K562 (cell line): ENCODE data around the gene WSCD2.

Source experiments
- BDP1 ChIP-seq: IDR thresholded peaks from 3 replicates; pipeline ENCODE4 v1.6.1; 2011; ENCODE audit not compliant: insufficient read length, insufficient read depth
- EZH2 ChIP-seq: IDR thresholded peaks from 2 replicates; pipeline ENCODE4 v1.6.1; 2012; ENCODE audit warnings: low read depth, mild to moderate bottlenecking, inconsistent platforms, low read length, borderline replicate concordance
- MYC ChIP-seq, 2 experiments: fragments of 250-450 bp in 1 of 2; sonication (Bioruptor Pico) in 1 of 2; IDR thresholded peaks; 2 replicates each; pipeline versions ENCODE4 v1.5.1 to v1.6.1; 2012 to 2021; ENCODE audit warnings: low read depth in 2 of 2, borderline replicate concordance in 1 of 2, improper control_type of control experiment in 1 of 2, low read length in 1 of 2, mild to moderate bottlenecking in 1 of 2, moderate library complexity in 1 of 2
- PRPF4 ChIP-seq: fragments of 200-400 bp; formaldehyde crosslinking; IDR thresholded peaks from one replicate; pipeline ENCODE4 v1.6.1; 2017; ENCODE audit warnings: low read length, low read depth, mild to moderate bottlenecking; ENCODE audit not compliant: insufficient read depth, poor library complexity, severe bottlenecking
- SMC3 ChIP-seq: conservative IDR thresholded peaks from 2 replicates; pipeline ENCODE4 v1.6.1; 2011; ENCODE audit warnings: low read depth, low read length, improper control_type of control experiment; ENCODE audit not compliant: insufficient read depth
- TGIF2 ChIP-seq: sonication (generic); formaldehyde crosslinking; IDR thresholded peaks from 2 replicates; pipeline ENCODE4 v1.8.1; 2022; ENCODE audit warnings: mild to moderate bottlenecking, missing genetic modification reagents, moderate library complexity
- ZNF311 ChIP-seq: fragments of 250-450 bp; sonication (Bioruptor Pico); IDR thresholded peaks from 2 replicates; pipeline ENCODE4 v1.4.0; 2020; ENCODE audit warnings: mild to moderate bottlenecking, moderate library complexity
- ZSCAN29 ChIP-seq: fragments of 450-650 bp; IDR thresholded peaks from 2 replicates; pipeline ENCODE4 v1.6.1; 2017
- TF ChIP-seq, protein P1 (sequence below), 3 experiments: IDR thresholded peaks in 2 of 3; conservative IDR thresholded peaks in 1 of 3; 2 replicates each; pipeline ENCODE4 v1.5.1; 2011 to 2012; ENCODE audit warnings: low read length in 3 of 3, mild to moderate bottlenecking in 3 of 3, control low read depth in 2 of 3, improper control_type of control experiment in 1 of 3, inconsistent platforms in 1 of 3, low read depth in 1 of 3, mixed read lengths in 1 of 3, moderate library complexity in 1 of 3; ENCODE audit not compliant: insufficient read depth in 2 of 3
- TF ChIP-seq, protein P2 (sequence below): sonication (generic); formaldehyde crosslinking; IDR thresholded peaks from 2 replicates; pipeline ENCODE4 v1.8.1; 2022; ENCODE audit warnings: missing genetic modification reagents
- TF ChIP-seq, protein P3 (sequence below): sonication (generic); formaldehyde crosslinking; IDR thresholded peaks from 2 replicates; pipeline ENCODE4 v1.8.0; 2022; ENCODE audit warnings: missing genetic modification reagents, mild to moderate bottlenecking, borderline replicate concordance
- TF ChIP-seq, protein P4 (sequence below): fragments of 450-650 bp; IDR thresholded peaks from 2 replicates; pipeline ENCODE4 v1.6.1; 2016; ENCODE audit warnings: low read depth

GRCh38 chr12:108120863-108121165 lies 8.3 kb upstream of the WSCD2 start:
- TF ChIP-seq EZH2 (no peak), SMC3 (no peak), MYC (IDR thresholded peaks at IDR 0.05; ENCODE audit: low read depth, low read length) (no peak), MYC (CRISPR knock-in tag; IDR thresholded peaks at IDR 0.05; ENCODE audit: borderline replicate concordance, low read depth) (no peak), BDP1 (no peak), ZNF311 (CRISPR knock-in tag) (no peak), PRPF4 (no peak), TGIF2 (CRISPR knock-in tag) (no peak), ZSCAN29 (no peak)
- TF ChIP-seq, protein P1, sequence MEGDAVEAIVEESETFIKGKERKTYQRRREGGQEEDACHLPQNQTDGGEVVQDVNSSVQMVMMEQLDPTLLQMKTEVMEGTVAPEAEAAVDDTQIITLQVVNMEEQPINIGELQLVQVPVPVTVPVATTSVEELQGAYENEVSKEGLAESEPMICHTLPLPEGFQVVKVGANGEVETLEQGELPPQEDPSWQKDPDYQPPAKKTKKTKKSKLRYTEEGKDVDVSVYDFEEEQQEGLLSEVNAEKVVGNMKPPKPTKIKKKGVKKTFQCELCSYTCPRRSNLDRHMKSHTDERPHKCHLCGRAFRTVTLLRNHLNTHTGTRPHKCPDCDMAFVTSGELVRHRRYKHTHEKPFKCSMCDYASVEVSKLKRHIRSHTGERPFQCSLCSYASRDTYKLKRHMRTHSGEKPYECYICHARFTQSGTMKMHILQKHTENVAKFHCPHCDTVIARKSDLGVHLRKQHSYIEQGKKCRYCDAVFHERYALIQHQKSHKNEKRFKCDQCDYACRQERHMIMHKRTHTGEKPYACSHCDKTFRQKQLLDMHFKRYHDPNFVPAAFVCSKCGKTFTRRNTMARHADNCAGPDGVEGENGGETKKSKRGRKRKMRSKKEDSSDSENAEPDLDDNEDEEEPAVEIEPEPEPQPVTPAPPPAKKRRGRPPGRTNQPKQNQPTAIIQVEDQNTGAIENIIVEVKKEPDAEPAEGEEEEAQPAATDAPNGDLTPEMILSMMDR (IDR thresholded peaks at IDR 0.05 in 2 of 3, conservative IDR thresholded peaks at IDR 0.05 in 1 of 3; ENCODE audit: insufficient read depth in 2 of 3, low read depth in 1 of 3, low read length in 3 of 3): no peak
- TF ChIP-seq, protein P2, sequence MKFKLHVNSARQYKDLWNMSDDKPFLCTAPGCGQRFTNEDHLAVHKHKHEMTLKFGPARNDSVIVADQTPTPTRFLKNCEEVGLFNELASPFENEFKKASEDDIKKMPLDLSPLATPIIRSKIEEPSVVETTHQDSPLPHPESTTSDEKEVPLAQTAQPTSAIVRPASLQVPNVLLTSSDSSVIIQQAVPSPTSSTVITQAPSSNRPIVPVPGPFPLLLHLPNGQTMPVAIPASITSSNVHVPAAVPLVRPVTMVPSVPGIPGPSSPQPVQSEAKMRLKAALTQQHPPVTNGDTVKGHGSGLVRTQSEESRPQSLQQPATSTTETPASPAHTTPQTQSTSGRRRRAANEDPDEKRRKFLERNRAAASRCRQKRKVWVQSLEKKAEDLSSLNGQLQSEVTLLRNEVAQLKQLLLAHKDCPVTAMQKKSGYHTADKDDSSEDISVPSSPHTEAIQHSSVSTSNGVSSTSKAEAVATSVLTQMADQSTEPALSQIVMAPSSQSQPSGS (CRISPR knock-in tag): no peak
- TF ChIP-seq, protein P3, sequence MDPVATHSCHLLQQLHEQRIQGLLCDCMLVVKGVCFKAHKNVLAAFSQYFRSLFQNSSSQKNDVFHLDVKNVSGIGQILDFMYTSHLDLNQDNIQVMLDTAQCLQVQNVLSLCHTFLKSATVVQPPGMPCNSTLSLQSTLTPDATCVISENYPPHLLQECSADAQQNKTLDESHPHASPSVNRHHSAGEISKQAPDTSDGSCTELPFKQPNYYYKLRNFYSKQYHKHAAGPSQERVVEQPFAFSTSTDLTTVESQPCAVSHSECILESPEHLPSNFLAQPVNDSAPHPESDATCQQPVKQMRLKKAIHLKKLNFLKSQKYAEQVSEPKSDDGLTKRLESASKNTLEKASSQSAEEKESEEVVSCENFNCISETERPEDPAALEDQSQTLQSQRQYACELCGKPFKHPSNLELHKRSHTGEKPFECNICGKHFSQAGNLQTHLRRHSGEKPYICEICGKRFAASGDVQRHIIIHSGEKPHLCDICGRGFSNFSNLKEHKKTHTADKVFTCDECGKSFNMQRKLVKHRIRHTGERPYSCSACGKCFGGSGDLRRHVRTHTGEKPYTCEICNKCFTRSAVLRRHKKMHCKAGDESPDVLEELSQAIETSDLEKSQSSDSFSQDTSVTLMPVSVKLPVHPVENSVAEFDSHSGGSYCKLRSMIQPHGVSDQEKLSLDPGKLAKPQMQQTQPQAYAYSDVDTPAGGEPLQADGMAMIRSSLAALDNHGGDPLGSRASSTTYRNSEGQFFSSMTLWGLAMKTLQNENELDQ: no peak
- TF ChIP-seq, protein P4, sequence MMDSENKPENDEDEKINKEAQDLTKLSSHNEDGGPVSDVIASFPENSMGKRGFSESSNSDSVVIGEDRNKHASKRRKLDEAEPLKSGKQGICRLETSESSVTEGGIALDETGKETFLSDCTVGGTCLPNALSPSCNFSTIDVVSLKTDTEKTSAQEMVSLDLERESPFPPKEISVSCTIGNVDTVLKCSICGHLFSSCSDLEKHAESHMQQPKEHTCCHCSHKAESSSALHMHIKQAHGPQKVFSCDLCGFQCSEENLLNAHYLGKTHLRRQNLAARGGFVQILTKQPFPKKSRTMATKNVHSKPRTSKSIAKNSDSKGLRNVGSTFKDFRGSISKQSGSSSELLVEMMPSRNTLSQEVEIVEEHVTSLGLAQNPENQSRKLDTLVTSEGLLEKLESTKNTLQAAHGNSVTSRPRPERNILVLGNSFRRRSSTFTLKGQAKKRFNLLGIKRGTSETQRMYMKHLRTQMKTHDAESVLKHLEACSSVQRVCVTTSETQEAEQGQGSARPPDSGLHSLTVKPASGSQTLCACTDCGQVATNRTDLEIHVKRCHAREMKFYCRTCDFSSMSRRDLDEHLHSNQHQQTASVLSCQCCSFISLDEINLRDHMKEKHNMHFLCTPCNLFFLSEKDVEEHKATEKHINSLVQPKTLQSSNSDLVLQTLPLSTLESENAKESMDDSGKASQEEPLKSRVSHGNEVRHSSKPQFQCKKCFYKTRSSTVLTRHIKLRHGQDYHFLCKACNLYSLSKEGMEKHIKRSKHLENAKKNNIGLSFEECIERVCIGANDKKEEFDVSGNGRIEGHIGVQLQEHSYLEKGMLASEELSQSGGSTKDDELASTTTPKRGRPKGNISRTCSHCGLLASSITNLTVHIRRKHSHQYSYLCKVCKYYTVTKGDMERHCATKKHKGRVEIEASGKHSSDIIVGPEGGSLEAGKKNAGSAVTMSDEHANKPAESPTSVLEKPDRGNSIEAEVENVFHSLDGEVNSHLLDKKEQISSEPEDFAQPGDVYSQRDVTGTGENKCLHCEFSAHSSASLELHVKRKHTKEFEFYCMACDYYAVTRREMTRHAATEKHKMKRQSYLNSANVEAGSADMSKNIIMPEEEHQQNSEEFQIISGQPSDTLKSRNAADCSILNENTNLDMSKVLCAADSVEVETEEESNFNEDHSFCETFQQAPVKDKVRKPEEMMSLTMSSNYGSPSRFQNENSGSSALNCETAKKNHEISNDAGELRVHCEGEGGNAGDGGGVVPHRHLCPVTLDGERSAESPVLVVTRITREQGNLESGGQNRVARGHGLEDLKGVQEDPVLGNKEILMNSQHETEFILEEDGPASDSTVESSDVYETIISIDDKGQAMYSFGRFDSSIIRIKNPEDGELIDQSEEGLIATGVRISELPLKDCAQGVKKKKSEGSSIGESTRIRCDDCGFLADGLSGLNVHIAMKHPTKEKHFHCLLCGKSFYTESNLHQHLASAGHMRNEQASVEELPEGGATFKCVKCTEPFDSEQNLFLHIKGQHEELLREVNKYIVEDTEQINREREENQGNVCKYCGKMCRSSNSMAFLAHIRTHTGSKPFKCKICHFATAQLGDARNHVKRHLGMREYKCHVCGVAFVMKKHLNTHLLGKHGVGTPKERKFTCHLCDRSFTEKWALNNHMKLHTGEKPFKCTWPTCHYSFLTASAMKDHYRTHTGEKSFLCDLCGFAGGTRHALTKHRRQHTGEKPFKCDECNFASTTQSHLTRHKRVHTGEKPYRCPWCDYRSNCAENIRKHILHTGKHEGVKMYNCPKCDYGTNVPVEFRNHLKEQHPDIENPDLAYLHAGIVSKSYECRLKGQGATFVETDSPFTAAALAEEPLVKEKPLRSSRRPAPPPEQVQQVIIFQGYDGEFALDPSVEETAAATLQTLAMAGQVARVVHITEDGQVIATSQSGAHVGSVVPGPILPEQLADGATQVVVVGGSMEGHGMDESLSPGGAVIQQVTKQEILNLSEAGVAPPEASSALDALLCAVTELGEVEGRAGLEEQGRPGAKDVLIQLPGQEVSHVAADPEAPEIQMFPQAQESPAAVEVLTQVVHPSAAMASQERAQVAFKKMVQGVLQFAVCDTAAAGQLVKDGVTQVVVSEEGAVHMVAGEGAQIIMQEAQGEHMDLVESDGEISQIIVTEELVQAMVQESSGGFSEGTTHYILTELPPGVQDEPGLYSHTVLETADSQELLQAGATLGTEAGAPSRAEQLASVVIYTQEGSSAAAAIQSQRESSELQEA: no peak
